T-helper 17 cell (primary cell): ENCODE data around the gene GRM5. TPM values are rescaled to one million over a fixed set of nuclear protein-coding genes. Genes with fewer than 3 reads are reported as not detected.
"Not testable (repeated sequence)": the region's sequence is repeated elsewhere in the genome, so short reads cannot be mapped to it uniquely, and the experiment has no call there.

Source experiments
- ATAC-seq: fragments of 150-1000 bp; cut with Tn5 transposase; 2 replicates; pipeline ENCODE4 v1.10.0; 2021; ENCODE audit warnings: mild to moderate bottlenecking, moderate library complexity
- DNase-seq, 3 donors: peaks; one replicate each; pipeline versions ENCODE4 v3.0.0 to v3.0.0-alpha.2; 2020 to 2021
- H3K9me3 ChIP-seq: one replicate; pipeline ENCODE4 v1.7.0; 2013; ENCODE audit warnings: low read length, mild to moderate bottlenecking; ENCODE audit not compliant: control insufficient read depth, poor library complexity, severe bottlenecking
- H3K27ac Mint-ChIP-seq: one replicate; pipeline ENCODE4 v1.8.0; 2022; ENCODE audit warnings: mild to moderate bottlenecking, moderate library complexity, mixed read lengths
- H3K27me3 Mint-ChIP-seq: one replicate; pipeline ENCODE4 v1.8.0; 2022; ENCODE audit warnings: mixed read lengths
- H3K36me3 Mint-ChIP-seq: one replicate; pipeline ENCODE4 v1.8.0; 2022; ENCODE audit warnings: low read depth, mixed read lengths
- H3K4me1 Mint-ChIP-seq: one replicate; pipeline ENCODE4 v1.8.0; 2022; ENCODE audit warnings: mild to moderate bottlenecking, mixed read lengths
- H3K4me3 Mint-ChIP-seq: one replicate; pipeline ENCODE4 v1.8.0; 2022; ENCODE audit warnings: mild to moderate bottlenecking, moderate library complexity, mixed read lengths
- total RNA-seq, 4 donors: library from RNA in 2 of 4; stranded (reverse) in 2 of 4; gene quantifications; one replicate each; pipeline ENCODE4 v1.2.3 and lab custom pipeline; 2022 to 2026

GRM5 gene
- total RNA-seq, 2 donors from 2014 or later: not detected

DNA sequence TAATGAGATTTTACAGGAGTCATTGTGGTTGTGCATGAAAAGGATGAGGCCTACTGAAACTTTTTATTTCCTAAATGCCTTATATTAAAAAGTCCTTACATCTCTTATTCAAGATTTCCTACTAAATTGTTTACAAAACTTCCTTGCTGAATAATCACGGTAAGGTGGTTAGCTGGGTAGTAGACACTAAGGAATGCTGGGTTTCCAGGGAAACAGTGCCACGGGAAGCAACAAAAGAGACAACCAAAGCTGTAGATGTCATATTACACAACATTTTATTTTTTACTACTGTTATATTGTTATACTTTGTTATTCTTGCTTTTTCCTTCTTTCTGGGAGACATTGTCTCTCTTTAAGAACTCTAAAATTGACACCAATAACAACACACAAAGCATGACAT, 36.1 kb downstream of the GRM5 start:
- ATAC-seq, H3K4me1 Mint-ChIP-seq, H3K27ac Mint-ChIP-seq, H3K4me3 Mint-ChIP-seq, DNase-seq, H3K36me3 Mint-ChIP-seq, H3K27me3 Mint-ChIP-seq, H3K9me3 ChIP-seq: not testable (repeated sequence)

- no peak for DNase-seq
- Mint-ChIP-seq H3K4me3 (no peak overlapping the region), H3K27ac (no peak overlapping the region), H3K36me3 (no peaks in the 10 kb centered on the region), H3K4me1 (no peaks in the 10 kb centered on the region), H3K27me3 (no peaks in the 10 kb centered on the region)
- ATAC-seq: no peak
- no peaks in the 10 kb centered on the region for H3K9me3 ChIP-seq
Observed at GRCh38 chr11:89021339-89021738, 44.4 kb downstream of the GRM5 start.

DNA sequence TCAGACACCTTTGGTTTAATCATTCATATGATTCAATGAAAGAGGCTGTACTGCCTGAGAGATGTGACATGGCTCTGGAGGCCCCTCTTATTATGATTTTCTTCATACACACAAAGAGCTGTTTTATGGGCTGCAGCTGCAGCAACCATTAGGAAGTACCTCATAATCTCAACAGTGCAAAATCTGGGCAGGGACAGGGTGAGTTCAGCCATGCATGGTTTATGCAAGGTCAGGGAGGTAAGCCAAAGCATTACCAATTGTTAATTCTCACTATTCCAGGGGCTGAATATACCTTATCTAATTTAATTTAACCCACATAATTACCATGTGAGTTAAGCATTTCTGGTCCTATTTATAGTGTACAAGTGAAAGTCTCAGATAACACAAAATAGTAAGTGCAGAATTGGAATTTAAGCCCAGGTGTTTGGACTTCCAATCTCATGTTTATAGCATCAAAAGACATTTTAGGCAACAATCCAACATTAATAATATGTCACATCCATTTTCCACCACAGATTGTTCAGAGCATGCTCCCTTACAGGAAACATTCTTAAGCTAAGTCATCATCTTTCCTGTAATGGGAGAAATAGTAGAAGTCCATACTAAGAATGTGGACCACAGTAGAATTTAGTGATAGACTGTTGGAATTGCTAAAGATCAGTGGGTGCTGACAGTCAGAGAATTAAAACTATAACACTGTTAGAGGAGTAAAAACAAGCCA, 45.8 kb downstream of the GRM5 start:
- H3K27me3 Mint-ChIP-seq, H3K36me3 Mint-ChIP-seq, ATAC-seq, H3K27ac Mint-ChIP-seq, H3K4me3 Mint-ChIP-seq, H3K9me3 ChIP-seq, H3K4me1 Mint-ChIP-seq, DNase-seq: not testable (repeated sequence)

DNA sequence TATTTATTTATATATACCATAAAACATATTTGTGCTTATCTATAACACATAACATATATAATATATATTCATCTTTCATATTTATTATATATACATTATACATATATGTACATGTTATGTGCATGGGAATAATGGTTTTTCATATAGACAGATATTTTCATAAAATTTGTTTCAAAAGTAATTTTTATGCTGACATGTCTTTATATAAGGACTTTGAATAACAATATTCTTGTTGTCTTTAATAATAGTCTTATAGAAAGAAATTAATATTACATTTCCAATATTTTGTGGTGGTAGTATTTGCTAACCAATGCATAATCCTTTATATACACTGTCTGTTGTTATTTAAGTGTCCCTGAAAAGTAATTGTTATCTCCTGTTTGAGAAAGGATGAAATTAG, 49.6 kb downstream of the GRM5 start:
- Mint-ChIP-seq H3K4me1 (no peaks in the 10 kb centered on the region), H3K27me3 (no peaks in the 10 kb centered on the region), H3K36me3 (no peaks in the 10 kb centered on the region), H3K4me3 (no peak overlapping the region), H3K27ac (no peak overlapping the region)
- DNase-seq: no peak
- no peaks in the 10 kb centered on the region for H3K9me3 ChIP-seq
- no peak for ATAC-seq

- H3K9me3 ChIP-seq: no peaks in the 10 kb centered on the region
- no peak for DNase-seq
- Mint-ChIP-seq H3K27ac (no peak overlapping the region), H3K4me1 (no peaks in the 10 kb centered on the region), H3K4me3 (no peak overlapping the region), H3K36me3 (no peaks in the 10 kb centered on the region), H3K27me3 (no peaks in the 10 kb centered on the region)
- no peak for ATAC-seq
Observed at GRCh38 chr11:89015614-89016013, 50.2 kb downstream of the GRM5 start.

- not testable (repeated sequence) for H3K27ac Mint-ChIP-seq, H3K36me3 Mint-ChIP-seq, DNase-seq
Observed at GRCh38 chr11:89000852-89001251, 64.9 kb downstream of the GRM5 start.

DNA sequence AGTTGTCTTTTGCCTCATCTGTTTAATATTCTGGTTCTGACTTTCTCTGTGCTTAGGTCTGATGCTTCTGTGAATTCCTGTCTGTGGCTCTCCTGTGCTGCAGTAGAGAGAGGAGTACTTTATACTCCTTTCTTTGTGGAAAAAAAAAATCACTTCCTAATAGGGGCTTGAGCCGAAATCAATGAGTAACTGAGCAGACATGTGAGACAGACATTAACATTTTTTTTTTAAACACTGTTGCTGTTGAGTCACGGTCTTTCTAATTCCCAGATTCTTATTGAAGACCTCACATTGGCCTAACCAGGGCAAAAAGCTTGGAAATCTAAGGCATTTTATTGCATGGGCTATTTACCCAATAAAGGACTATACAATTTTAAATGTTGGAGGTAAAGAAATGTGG, 86.1 kb downstream of the GRM5 start:
- Mint-ChIP-seq H3K4me3 (no peak overlapping the region), H3K36me3 (no peaks in the 10 kb centered on the region)
- no peak for ATAC-seq

More at GRCh38 chr11:89000852-89001251, 64.9 kb downstream of the GRM5 start:
- H3K4me3 Mint-ChIP-seq, H3K9me3 ChIP-seq, H3K27me3 Mint-ChIP-seq, ATAC-seq, H3K4me1 Mint-ChIP-seq: not testable (repeated sequence)

DNA sequence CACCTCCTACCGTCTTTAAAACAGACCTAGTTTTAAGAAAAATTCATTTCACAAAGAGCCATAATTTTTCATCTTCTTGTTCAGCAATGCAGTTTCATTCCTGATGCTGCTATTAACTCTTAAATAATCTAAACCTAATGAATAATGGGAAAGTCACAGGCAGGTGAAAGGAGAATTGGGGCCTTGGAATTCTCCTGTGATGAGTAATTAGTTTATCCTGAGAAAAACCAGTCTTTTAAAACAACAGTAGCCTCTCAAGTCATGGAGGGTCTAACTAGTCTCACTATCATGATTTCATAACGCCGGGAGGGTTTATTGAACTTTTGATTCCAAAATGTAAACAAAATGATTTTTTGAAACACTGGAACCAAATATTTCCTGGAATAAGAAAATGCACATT, 86.8 kb downstream of the GRM5 start:
- ATAC-seq: not testable (repeated sequence)

More for the DNA sequence above, 86.1 kb downstream of the GRM5 start:
- Mint-ChIP-seq H3K4me1 (no peaks in the 10 kb centered on the region), H3K27me3 (no peaks in the 10 kb centered on the region), H3K27ac (no peak overlapping the region)
- no peaks in the 10 kb centered on the region for H3K9me3 ChIP-seq
- no peak for DNase-seq

DNA sequence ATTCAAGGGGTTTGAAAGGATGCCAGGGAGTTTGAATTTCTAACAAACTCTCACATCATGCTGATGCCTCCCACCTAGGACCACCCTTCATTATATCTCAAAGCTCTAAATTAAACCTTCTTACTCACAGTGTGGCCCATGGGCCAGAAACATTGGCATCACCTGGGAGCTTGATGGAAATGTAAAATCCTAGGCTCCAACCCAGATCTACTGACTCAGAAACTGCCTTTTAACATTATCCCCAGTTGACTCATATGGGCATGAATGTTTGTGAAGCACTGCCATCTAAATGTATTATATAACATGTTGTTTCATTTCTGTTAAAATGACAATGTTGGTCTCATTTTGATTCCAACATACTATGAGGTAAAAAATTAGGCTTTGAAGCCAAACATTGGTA, 90.3 kb downstream of the GRM5 start:
- H3K36me3 Mint-ChIP-seq, H3K27ac Mint-ChIP-seq, H3K4me1 Mint-ChIP-seq, H3K9me3 ChIP-seq, H3K27me3 Mint-ChIP-seq, DNase-seq, ATAC-seq, H3K4me3 Mint-ChIP-seq: not testable (repeated sequence)

More for the DNA sequence above, 86.8 kb downstream of the GRM5 start:
- not testable (repeated sequence) for H3K27me3 Mint-ChIP-seq, H3K9me3 ChIP-seq, H3K4me1 Mint-ChIP-seq, DNase-seq, H3K4me3 Mint-ChIP-seq, H3K27ac Mint-ChIP-seq, H3K36me3 Mint-ChIP-seq

DNA sequence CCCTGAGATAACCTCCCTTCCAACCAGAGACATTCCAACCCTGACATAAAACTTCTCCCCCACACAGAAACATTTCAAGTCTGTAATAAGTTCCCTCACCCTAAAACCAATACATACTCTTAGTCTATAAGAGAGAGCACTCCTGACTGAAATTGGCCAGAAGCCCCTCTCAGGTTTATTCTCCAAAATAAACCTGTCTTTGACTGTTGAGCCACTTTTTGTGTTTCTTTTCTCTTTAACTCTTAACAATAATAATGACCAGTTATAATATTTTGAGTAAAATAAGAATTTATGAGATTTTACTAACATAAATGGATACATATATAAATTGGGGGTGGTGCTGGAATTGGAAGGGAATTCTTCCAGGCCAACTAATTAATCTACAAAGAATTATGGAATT, 93.6 kb downstream of the GRM5 start:
- Mint-ChIP-seq H3K4me1 (no peaks in the 10 kb centered on the region), H3K27me3 (no peaks in the 10 kb centered on the region), H3K36me3 (peaks cover 2% of the 10 kb centered on the region)

GRCh38 chr11:88961621-88962020, 104.2 kb downstream of the GRM5 start:
- H3K27ac Mint-ChIP-seq, H3K9me3 ChIP-seq, H3K4me3 Mint-ChIP-seq, ATAC-seq, DNase-seq, H3K27me3 Mint-ChIP-seq, H3K4me1 Mint-ChIP-seq, H3K36me3 Mint-ChIP-seq: not testable (repeated sequence)

More for the DNA sequence above, 93.6 kb downstream of the GRM5 start:
- ATAC-seq: no peak
- Mint-ChIP-seq H3K27ac (no peak overlapping the region), H3K4me3 (no peak overlapping the region)
- H3K9me3 ChIP-seq: no peaks in the 10 kb centered on the region
- DNase-seq: no peak

DNA sequence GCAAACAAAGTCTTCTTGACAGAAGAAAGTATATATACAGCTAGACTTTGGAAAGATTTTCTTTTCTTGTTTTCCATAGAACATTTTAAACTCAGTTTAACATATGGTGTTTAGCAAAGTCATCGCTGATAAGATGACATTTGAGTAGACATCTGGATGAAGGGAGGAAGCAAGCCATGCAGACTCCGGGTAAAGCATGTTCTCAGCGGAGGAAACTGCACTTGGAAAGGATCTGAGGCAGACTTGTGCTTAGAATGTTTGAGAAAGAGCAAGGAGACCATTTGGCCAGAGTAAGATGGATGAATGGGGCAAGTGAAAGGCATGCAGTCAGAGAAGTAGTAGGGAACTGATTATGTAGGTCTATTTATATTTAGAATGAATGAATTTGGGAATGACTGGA, 105.9 kb downstream of the GRM5 start:
- H3K27me3 Mint-ChIP-seq, H3K9me3 ChIP-seq, DNase-seq, H3K36me3 Mint-ChIP-seq, H3K27ac Mint-ChIP-seq, H3K4me1 Mint-ChIP-seq, ATAC-seq, H3K4me3 Mint-ChIP-seq: not testable (repeated sequence)

GRCh38 chr11:88950975-88951374, 114.8 kb downstream of the GRM5 start:
- H3K27ac Mint-ChIP-seq: no peak overlapping the region
- no peaks in the 10 kb centered on the region for H3K9me3 ChIP-seq
- peaks cover 2% of the 10 kb centered on the region for H3K4me1 Mint-ChIP-seq
- H3K36me3 Mint-ChIP-seq: no peaks in the 10 kb centered on the region
- H3K27me3 Mint-ChIP-seq: no peaks in the 10 kb centered on the region
- no peak overlapping the region for H3K4me3 Mint-ChIP-seq
- ATAC-seq (no peak), DNase-seq (no peak)

DNA sequence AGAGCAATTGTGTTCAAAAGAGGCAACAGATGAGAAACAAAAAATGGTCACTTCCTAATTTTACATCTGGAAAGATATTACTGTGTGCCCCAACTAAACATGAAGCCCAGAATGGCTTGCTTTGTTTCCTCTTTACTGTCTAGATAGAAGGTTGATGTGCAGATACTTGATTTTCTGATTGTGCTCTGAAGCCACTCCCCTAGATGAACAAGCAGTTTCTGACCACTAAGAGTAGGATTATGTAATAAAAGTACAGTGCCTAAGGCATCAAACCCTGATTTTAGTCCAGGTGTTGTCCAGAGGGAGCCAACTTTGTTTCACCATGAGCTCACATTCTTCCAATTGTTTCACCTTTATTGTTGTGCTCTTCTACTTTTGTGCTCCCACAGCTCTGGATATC, 116.9 kb downstream of the GRM5 start:
- DNase-seq, H3K27me3 Mint-ChIP-seq, H3K4me1 Mint-ChIP-seq, H3K4me3 Mint-ChIP-seq, H3K27ac Mint-ChIP-seq, ATAC-seq, H3K36me3 Mint-ChIP-seq, H3K9me3 ChIP-seq: not testable (repeated sequence)
